Measurements from ENCODE around the gene ZFAND3.

The ZFAND3 gene

DNA sequence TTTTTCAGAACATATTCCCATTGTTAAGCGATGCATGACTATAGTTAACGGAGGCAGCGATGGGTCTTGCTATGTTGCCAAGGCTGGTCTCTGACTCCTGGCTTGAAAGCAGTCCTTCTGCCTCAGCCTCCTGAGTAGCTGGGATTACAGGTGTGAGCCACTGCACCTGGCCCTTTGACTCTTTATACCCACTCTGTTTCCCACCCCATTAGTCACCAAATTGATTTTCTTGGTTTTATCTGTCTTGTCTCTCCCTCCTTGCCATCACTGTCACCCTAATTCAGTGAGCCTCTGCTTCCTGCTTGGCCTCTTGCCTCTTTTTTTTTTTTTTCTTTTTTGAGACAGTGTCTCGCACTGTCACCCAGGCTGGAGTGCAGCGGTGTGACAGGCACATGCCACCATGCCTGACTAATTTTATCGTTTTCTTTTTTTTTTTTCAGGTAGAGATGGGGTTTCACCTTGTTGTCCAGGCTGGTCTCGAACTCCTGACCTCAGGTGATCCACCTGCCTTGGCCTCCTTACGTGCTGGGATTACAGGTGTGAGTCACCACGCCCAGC lies 31.3 kb downstream of the ZFAND3 start:
- H3K4me1 ChIP-seq (ENCODE audit: control insufficient read depth, insufficient read depth, low read length, poor library complexity, severe bottlenecking), result no peaks in the 10 kb centered on the region
- no peak overlapping the region for H3K4me3 ChIP-seq (ENCODE audit: extremely low read depth, insufficient read depth, low read length, poor library complexity, severe bottlenecking)
- H3K27ac ChIP-seq (ENCODE audit: low read depth, low read length, severe bottlenecking), result no peak overlapping the region
- H3K36me3 ChIP-seq (ENCODE audit: control insufficient read depth, insufficient read depth, low read length), result peaks cover 5% of the 10 kb centered on the region
- no peaks in the 10 kb centered on the region for H3K9me3 ChIP-seq (ENCODE audit: control insufficient read depth, low read length)
- WGBS, 2 experiments (ENCODE audit: insufficient coverage in 2 of 2), result 93 to 98% methylated on average over 8 of the region's 9 CpGs

DNA sequence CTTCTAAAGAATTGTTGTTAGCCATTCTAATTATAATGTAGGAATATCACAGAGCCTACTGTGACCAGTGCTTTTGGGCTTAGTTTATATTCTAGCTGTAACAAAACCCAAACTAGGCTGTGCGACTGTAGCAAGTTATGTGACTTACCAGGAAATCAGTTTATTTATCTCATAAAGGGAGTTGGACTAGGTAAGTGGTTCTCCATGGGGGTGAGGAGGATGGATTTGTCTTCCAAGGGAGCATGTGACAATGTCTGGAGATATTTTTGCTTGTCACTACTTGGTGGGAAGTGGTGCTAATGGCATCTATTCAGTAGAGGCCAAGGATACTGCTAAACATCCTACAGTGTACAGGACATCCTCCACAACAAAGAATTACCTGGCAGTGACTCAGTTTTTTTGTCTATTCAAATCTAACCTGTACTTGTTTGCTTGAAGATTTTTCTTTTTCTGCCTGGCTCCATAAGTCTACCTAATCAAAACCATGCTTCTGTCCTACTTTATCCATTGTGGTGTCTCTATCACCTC lies 32.5 kb downstream of the ZFAND3 start:
- Histone ChIP-seq H3K4me1 (ENCODE audit: control insufficient read depth, insufficient read depth, low read length, poor library complexity, severe bottlenecking) (no peaks in the 10 kb centered on the region), H3K4me3 (ENCODE audit: extremely low read depth, insufficient read depth, low read length, poor library complexity, severe bottlenecking) (no peak overlapping the region), H3K36me3 (ENCODE audit: control insufficient read depth, insufficient read depth, low read length) (peaks cover 8% of the 10 kb centered on the region), H3K27ac (ENCODE audit: low read depth, low read length, severe bottlenecking) (no peak overlapping the region), H3K9me3 (ENCODE audit: control insufficient read depth, low read length) (no peaks in the 10 kb centered on the region)
- WGBS, 2 experiments (ENCODE audit: insufficient coverage in 2 of 2), result 100% methylated on average over 1 of the region's 1 CpG; no CpG with 5 or more reads in 1 of the 2 experiments

DNA sequence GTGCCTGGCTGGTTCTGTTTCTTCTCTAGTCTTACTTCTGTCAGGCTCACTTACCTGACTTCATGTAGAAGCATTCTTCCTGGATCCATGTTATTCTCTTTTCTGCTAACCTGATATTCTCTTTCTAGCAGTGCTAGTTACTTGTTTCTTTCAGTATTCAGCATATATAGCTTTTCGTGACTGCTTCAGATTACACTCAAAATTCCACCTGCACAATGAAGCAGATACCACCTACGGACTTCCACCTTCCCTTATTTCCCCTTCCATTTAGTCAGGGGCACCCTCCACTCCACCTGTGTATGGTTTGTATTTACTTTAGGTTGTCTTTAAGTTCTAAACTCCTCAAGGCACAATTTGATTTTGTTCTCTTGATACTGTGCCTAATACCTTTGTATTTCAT lies 36.8 kb downstream of the ZFAND3 start:
- H3K9me3 ChIP-seq (ENCODE audit: control insufficient read depth, low read length), result no peaks in the 10 kb centered on the region
- peaks cover 8% of the 10 kb centered on the region for H3K36me3 ChIP-seq (ENCODE audit: control insufficient read depth, insufficient read depth, low read length)
- WGBS, 2 experiments (ENCODE audit: insufficient coverage in 2 of 2), result 71 to 86% methylated on average over 1 of the region's 2 CpGs
- no peaks in the 10 kb centered on the region for H3K4me1 ChIP-seq (ENCODE audit: control insufficient read depth, insufficient read depth, low read length, poor library complexity, severe bottlenecking)
- no peak overlapping the region for H3K27ac ChIP-seq (ENCODE audit: low read depth, low read length, severe bottlenecking)
- no peak overlapping the region for H3K4me3 ChIP-seq (ENCODE audit: extremely low read depth, insufficient read depth, low read length, poor library complexity, severe bottlenecking)

DNA sequence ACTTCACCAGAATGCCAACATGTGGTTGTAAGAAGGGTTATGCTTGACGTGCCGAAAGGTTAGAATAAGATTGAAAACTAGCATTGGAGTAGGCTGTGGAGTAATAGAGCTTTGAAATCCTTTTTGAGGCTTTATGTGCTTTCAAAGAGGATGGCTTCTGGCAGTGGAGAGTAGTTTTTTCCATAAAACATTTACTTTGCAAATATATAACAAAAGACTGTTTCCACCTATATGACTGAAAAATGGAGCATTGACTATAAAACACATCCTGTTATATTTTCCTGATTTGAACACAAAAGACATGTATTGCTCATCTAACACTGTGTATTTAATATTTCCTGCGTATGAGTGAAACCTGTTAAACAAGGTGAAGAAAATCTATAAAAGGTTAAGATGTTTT lies 38.8 kb downstream of the ZFAND3 start:
- H3K27ac ChIP-seq (ENCODE audit: low read depth, low read length, severe bottlenecking), result no peak overlapping the region
- WGBS, 2 experiments (ENCODE audit: insufficient coverage in 2 of 2), result no CpG with 5 or more reads among the region's 3 CpGs
- H3K36me3 ChIP-seq (ENCODE audit: control insufficient read depth, insufficient read depth, low read length), result peaks cover 12% of the 10 kb centered on the region

DNA sequence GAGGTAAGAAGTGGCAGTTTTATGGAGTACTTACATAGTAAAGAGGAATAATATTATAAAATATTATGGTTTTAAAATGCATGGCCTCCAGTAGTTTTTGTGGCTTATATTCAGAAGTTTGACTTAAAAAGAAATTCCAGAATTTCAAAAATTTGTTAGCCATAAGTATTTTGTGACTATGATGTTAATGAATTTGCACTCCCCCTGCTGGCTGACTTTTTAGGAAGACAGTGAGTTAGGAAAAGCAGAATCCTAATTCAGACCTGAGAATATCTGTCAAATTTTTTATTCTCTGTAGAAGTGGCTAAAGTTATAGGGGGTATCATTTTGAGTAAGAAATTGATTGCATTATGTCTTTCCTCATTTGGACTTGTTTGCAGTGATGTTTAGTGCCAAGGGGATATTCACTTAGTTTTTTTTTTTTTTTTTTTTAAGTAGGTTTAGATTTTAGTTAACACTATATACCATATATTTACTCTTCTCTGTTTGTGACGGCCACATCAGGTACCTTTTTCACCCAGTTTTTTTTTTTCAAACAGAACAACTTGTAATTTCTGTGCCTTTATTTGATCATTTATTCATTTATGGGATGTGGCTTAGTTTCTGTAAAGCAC lies 40.8 kb downstream of the ZFAND3 start:
- WGBS, 2 experiments (ENCODE audit: insufficient coverage in 2 of 2), result no CpG with 5 or more reads among the region's 1 CpG
- peaks cover 14% of the 10 kb centered on the region for H3K36me3 ChIP-seq (ENCODE audit: control insufficient read depth, insufficient read depth, low read length)
- no peaks in the 10 kb centered on the region for H3K9me3 ChIP-seq (ENCODE audit: control insufficient read depth, low read length)
- H3K27ac ChIP-seq (ENCODE audit: low read depth, low read length, severe bottlenecking), result no peak overlapping the region
- H3K4me3 ChIP-seq (ENCODE audit: extremely low read depth, insufficient read depth, low read length, poor library complexity, severe bottlenecking), result no peak overlapping the region
- H3K4me1 ChIP-seq (ENCODE audit: control insufficient read depth, insufficient read depth, low read length, poor library complexity, severe bottlenecking), result no peaks in the 10 kb centered on the region

More for the DNA sequence above, 38.8 kb downstream of the ZFAND3 start:
- H3K9me3 ChIP-seq (ENCODE audit: control insufficient read depth, low read length), result no peaks in the 10 kb centered on the region
- H3K4me3 ChIP-seq (ENCODE audit: extremely low read depth, insufficient read depth, low read length, poor library complexity, severe bottlenecking), result no peak overlapping the region
- no peaks in the 10 kb centered on the region for H3K4me1 ChIP-seq (ENCODE audit: control insufficient read depth, insufficient read depth, low read length, poor library complexity, severe bottlenecking)

DNA sequence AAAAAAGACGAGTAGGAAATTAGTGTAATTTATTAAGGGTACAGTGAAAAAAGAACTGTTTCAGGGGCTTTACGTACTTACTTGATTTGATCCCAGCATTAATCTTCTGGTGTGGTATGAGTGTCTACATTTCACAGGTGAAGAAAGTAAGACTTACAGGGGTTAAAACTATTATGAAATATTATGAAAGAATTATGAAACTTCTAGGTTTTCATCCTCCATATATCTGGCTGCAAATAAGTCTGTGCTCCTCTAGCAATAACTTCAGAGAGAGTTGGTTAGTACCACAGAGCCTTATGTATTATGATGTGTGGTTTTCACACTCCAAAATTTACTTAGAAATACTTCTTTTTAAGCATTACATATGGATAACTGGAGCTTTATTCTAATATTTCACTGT lies 41.9 kb downstream of the ZFAND3 start:
- Histone ChIP-seq H3K4me3 (ENCODE audit: extremely low read depth, insufficient read depth, low read length, poor library complexity, severe bottlenecking) (no peak overlapping the region), H3K36me3 (ENCODE audit: control insufficient read depth, insufficient read depth, low read length) (peaks cover 7% of the 10 kb centered on the region), H3K4me1 (ENCODE audit: control insufficient read depth, insufficient read depth, low read length, poor library complexity, severe bottlenecking) (no peaks in the 10 kb centered on the region), H3K9me3 (ENCODE audit: control insufficient read depth, low read length) (no peaks in the 10 kb centered on the region), H3K27ac (ENCODE audit: low read depth, low read length, severe bottlenecking) (no peak overlapping the region)
- 85 to 100% methylated on average over 1 to 2 of the region's 2 CpGs for WGBS, 2 experiments (ENCODE audit: insufficient coverage in 2 of 2)

DNA sequence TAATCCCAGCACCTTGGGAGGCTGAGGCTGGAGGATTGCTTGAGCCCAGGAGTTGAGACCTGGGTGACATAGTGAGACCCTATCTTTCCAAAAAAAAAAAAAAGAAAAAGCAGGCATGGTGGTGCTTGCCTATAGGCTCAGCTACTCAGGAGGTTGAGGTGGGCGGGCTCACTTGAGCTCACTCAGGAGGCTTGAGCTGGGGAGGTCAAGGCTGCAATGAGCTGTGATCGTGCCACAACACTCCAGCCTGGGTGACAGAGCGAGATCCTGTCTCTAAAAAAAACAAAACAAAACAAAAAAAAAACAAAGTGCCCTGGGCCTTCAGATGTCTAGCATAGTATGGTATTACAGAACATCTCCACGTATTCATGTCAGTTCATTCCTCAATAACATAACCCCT lies 42.9 kb downstream of the ZFAND3 start:
- H3K36me3 ChIP-seq (ENCODE audit: control insufficient read depth, insufficient read depth, low read length), result peaks cover 7% of the 10 kb centered on the region
- no peaks in the 10 kb centered on the region for H3K9me3 ChIP-seq (ENCODE audit: control insufficient read depth, low read length)
- no peak overlapping the region for H3K4me3 ChIP-seq (ENCODE audit: extremely low read depth, insufficient read depth, low read length, poor library complexity, severe bottlenecking)
- no peaks in the 10 kb centered on the region for H3K4me1 ChIP-seq (ENCODE audit: control insufficient read depth, insufficient read depth, low read length, poor library complexity, severe bottlenecking)
- WGBS, 2 experiments (ENCODE audit: insufficient coverage in 2 of 2), result 86 to 100% methylated on average over 1 to 2 of the region's 4 CpGs
- no peak overlapping the region for H3K27ac ChIP-seq (ENCODE audit: low read depth, low read length, severe bottlenecking)

DNA sequence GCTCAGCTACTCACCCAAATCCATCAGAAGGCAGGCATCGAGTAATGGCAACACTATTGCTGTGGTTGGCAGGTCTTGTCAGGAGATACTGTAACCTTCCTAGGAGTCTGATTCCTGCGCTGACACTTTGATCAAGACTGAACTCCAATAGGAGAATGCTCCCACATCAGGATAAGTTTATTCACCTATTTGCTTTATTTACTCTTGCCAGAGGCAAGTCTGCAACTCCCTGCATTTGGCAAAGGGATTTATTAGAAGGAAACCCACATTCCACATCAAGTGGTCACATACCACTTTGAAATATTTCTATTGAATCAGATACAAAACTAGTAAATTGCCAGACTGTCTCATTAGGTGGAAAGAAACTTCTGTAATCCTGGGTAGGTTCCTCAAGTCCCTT lies 43.5 kb downstream of the ZFAND3 start:
- WGBS, 2 experiments (ENCODE audit: insufficient coverage in 2 of 2), result 100% methylated on average over 1 of the region's 2 CpGs
- Histone ChIP-seq H3K36me3 (ENCODE audit: control insufficient read depth, insufficient read depth, low read length) (peaks cover 7% of the 10 kb centered on the region), H3K4me3 (ENCODE audit: extremely low read depth, insufficient read depth, low read length, poor library complexity, severe bottlenecking) (no peak overlapping the region), H3K9me3 (ENCODE audit: control insufficient read depth, low read length) (no peaks in the 10 kb centered on the region), H3K4me1 (ENCODE audit: control insufficient read depth, insufficient read depth, low read length, poor library complexity, severe bottlenecking) (peaks cover under 1% of the 10 kb centered on the region), H3K27ac (ENCODE audit: low read depth, low read length, severe bottlenecking) (no peak overlapping the region)

DNA sequence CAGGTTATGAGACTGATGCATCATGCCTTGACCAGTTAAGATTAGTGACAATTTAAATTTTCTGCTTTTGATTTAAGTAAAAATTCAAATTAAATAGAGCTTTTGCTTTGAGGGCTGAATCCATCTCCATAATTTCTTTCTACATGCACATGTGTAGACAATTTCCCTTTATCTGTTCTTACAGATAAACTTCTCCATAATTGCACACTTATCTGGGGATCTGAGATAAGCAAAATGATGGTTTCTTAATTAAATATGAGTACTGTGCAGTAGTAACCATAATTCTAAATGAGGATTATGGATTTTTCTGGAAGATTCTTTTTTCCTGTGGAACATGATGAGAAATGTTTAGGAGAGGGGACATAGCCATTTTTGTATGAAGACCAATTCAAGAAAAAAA lies 44.7 kb downstream of the ZFAND3 start:
- H3K36me3 ChIP-seq (ENCODE audit: control insufficient read depth, insufficient read depth, low read length), result peaks cover 7% of the 10 kb centered on the region

DNA sequence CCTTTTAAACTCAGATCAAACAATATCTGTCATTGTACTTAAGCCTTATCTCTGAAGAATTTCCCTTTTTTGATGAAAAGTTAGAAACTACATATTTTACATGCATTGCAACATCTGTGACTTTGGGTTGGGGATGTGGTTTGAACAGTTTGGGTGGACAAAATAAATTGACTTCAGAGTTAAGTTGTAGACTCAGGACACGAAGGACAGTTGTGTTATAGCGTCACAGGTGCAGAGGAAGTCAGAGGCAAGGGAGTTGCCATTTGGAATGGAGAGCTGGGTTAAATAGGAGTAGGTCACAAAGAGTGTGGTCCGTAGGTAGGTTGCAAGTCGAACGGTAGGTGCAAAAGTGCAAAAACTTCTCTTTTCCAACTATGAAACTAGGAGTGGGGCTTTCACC lies 46.0 kb downstream of the ZFAND3 start:
- Histone ChIP-seq H3K27ac (ENCODE audit: low read depth, low read length, severe bottlenecking) (no peak overlapping the region), H3K4me1 (ENCODE audit: control insufficient read depth, insufficient read depth, low read length, poor library complexity, severe bottlenecking) (peaks cover 4% of the 10 kb centered on the region), H3K4me3 (ENCODE audit: extremely low read depth, insufficient read depth, low read length, poor library complexity, severe bottlenecking) (no peak overlapping the region), H3K9me3 (ENCODE audit: control insufficient read depth, low read length) (no peaks in the 10 kb centered on the region), H3K36me3 (ENCODE audit: control insufficient read depth, insufficient read depth, low read length) (peaks cover 7% of the 10 kb centered on the region)
- WGBS, 2 experiments (ENCODE audit: insufficient coverage in 2 of 2), result 92 to 95% methylated on average over 5 of the region's 5 CpGs

More for the DNA sequence above, 44.7 kb downstream of the ZFAND3 start:
- no peaks in the 10 kb centered on the region for H3K9me3 ChIP-seq (ENCODE audit: control insufficient read depth, low read length)
- peaks cover 4% of the 10 kb centered on the region for H3K4me1 ChIP-seq (ENCODE audit: control insufficient read depth, insufficient read depth, low read length, poor library complexity, severe bottlenecking)
- no peak overlapping the region for H3K4me3 ChIP-seq (ENCODE audit: extremely low read depth, insufficient read depth, low read length, poor library complexity, severe bottlenecking)
- no peak overlapping the region for H3K27ac ChIP-seq (ENCODE audit: low read depth, low read length, severe bottlenecking)
